Fibroblast of the aortic adventitia (primary cell): Measurements from ENCODE around the gene CRHR1. TPM values are rescaled to one million over a fixed set of nuclear protein-coding genes. Genes with fewer than 3 reads are reported as not detected.

ENCODE experiments used
- DNase-seq: peaks from one replicate; pipeline ENCODE4 v3.0.0-alpha.2; 2010; ENCODE audit warnings: low read depth
- H3K4me3 ChIP-seq: 2 replicates; pipeline ENCODE4 v1.5.1; 2011; ENCODE audit warnings: low read depth, mild to moderate bottlenecking, control low read depth, low read length, moderate library complexity
- total RNA-seq: library from RNA; depleted of rRNA; stranded (reverse); fragments of >200 nt; gene quantifications from 2 replicates; pipeline ENCODE4 v1.2.3, GENCODE V29; 2012; ENCODE audit warnings: low replicate concordance
- TF ChIP-seq, protein P1 (sequence below): IDR thresholded peaks from 2 replicates; pipeline ENCODE4 v1.5.1; 2011; ENCODE audit warnings: mild to moderate bottlenecking, low read length, control low read depth, inconsistent platforms; ENCODE audit not compliant: insufficient read depth

CRHR1 gene
- total RNA-seq, 1 donor: not detected

DNA sequence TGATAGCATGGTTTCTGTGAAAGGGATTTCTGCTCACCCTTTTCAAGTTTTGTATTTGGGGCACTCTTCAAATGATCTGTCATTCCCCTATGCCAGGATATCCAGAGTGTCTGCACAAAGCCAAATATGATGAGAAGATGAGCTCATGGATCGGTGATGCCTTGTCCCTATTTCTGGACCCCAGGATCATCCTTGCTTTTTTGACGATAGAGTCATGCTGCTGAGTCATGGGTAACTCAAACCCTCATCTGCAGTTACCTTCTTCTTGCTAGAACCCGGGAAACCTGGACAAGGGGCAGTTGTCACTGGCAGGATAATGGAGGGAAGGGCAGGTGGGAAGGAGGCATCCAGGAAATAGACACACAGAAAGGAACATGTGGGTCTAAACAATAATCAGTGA lies 92.4 kb downstream of the CRHR1 start:
- TF ChIP-seq, protein P1, sequence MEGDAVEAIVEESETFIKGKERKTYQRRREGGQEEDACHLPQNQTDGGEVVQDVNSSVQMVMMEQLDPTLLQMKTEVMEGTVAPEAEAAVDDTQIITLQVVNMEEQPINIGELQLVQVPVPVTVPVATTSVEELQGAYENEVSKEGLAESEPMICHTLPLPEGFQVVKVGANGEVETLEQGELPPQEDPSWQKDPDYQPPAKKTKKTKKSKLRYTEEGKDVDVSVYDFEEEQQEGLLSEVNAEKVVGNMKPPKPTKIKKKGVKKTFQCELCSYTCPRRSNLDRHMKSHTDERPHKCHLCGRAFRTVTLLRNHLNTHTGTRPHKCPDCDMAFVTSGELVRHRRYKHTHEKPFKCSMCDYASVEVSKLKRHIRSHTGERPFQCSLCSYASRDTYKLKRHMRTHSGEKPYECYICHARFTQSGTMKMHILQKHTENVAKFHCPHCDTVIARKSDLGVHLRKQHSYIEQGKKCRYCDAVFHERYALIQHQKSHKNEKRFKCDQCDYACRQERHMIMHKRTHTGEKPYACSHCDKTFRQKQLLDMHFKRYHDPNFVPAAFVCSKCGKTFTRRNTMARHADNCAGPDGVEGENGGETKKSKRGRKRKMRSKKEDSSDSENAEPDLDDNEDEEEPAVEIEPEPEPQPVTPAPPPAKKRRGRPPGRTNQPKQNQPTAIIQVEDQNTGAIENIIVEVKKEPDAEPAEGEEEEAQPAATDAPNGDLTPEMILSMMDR: no peak
- H3K4me3 ChIP-seq: no peak overlapping the region
- DNase-seq: no peak

DNA sequence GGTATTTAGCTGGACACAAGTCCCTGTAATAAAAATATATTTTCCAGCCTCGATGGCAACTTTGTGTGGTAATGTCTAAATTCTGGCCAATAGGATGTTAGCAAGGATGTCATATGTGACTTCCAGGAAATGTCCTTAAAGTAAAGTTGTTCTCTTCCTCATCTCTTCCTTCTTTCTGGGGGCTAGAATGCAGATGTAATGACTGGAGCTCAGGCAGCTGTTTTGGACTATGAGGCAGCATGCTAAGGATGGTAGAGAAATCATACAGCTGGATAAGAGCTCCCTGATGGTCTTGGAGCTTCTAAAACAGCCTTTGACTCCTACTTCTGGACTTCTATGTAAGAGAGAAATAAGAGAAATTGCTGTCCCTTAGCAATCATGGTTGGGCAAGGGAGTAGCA lies 93.3 kb downstream of the CRHR1 start:
- H3K4me3 ChIP-seq: no peak overlapping the region
- TF ChIP-seq, protein P1: no peak
- no peak for DNase-seq

DNA sequence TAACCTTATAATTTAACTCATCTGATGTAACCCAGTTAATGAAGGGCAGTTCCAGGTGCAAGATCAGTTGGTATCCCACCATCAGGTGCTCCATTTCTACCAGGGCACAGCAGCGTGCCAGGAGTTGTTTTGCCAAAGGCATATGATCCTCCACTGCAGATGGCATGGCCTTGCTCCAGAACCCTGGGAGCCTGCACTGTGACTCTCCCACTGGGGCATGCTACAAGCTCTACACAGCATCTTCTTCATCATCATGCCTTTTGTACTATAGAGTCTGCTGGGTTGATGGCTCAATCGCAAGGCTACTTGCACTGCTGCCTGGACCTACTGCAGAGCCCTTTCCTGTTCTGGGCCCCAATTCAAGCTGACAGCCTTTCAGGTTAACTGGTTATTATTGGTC lies 98.9 kb downstream of the CRHR1 start:
- no peak overlapping the region for H3K4me3 ChIP-seq
- TF ChIP-seq, protein P1: no peak
- DNase-seq: no peak

Other genes with a start within 250 kb of the CRHR1 start
- not detected in 2 replicates for gene SPPL2C, start 60.6 kb downstream of the CRHR1 start, total RNA-seq
- gene MAPT, start 110.2 kb downstream of the CRHR1 start, total RNA-seq: 0.54 and 1.9 TPM in 2 replicates
- gene STH, start 214.9 kb downstream of the CRHR1 start, total RNA-seq: not detected in 2 replicates